ENCODE data around the gene HSP90AB1. TPM values are rescaled to one million over a fixed set of nuclear protein-coding genes. Genes with fewer than 3 reads are reported as not detected.

Gene HSP90AB1
- polyA plus RNA-seq, 1 donor, result 991 TPM

DNA sequence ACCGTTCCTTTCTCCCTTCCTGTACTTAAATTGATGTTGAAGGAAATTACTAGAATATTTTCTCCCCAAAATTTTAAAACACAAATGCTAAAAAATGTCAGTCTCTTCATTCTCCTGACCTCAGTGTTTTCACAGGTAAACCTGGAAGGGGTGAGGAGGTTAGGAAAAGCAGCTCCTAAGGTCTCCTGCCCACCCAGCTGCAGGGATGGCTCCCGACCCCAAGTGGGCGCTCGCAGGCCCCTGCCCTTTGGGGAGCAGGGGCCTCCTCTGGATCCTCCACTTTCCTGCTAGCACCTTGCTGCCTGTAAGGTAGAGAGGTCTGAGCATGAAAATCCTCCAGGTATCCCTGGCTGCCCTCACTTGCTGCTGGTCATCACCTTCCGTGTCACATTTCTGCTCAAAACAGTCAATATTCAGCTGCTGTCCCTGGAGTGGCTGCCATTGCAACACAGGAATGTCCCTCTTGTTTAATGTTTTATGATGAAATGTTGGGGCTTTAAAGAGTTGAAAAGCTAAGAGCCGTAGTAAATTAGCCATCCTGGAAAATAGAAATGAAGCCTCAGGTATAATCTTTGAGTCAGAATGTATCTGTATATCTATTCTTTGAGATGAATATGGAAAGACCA, 10.9 kb upstream of the HSP90AB1 start:
- no peak for DNase-seq (ENCODE audit: low read depth)

GRCh38 chr6:44237021-44237812, 9.7 kb upstream of the HSP90AB1 start:
- DNase-seq (ENCODE audit: low read depth), result no peak

DNA sequence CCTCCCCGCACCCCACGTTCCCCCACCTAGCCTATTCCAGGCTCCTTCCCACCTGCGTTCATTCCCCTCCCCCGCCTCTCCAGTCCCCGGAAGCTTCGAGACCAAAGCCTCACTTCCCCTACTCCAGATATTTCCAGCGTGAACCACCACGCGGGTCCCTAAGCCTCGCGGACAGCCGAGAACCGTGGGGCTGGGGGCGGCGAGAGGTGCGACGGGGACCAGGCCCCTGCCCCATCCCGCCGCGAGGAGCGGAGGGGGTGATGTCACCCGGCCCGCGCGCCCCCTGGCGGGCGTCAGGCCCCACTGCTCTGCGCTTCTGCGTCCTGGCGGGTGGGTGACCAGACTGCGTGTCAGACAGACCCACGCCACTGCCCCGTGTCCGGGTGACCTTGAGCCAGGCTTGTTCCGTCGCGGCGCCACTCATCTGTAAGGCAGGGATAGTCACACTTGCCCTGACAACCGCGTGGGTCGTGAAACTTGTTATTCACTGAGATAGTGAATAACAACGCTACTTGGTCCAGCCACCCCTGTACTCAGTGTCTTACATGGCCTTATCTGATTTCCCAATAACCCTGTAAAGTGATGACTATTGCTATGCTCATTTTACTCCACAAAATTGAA, 9.0 kb upstream of the HSP90AB1 start:
- no peak for DNase-seq (ENCODE audit: low read depth)

GRCh38 chr6:44238687-44239350, 8.1 kb upstream of the HSP90AB1 start:
- no peak for DNase-seq (ENCODE audit: low read depth)

DNA sequence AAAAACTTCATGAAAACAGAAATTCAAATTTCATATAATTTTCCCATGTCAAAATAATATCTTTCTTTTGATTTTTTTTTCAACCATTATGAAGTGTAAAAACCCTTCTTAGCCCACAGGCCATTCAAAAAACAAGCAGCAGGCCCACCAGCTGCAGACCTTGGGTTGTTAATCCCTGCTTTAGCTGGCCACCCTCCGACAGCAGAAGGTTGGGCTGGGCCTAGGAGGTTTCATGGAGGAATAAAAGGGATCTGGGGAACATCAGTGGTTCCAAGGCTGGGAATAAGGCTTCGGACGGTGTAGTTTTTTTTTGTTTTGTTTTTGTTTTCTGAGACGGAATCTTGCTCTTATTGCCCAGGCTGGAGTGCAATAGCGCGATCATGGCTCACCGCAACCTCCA, 3.6 kb upstream of the HSP90AB1 start:
- DNase-seq (ENCODE audit: low read depth), result no peak

DNA sequence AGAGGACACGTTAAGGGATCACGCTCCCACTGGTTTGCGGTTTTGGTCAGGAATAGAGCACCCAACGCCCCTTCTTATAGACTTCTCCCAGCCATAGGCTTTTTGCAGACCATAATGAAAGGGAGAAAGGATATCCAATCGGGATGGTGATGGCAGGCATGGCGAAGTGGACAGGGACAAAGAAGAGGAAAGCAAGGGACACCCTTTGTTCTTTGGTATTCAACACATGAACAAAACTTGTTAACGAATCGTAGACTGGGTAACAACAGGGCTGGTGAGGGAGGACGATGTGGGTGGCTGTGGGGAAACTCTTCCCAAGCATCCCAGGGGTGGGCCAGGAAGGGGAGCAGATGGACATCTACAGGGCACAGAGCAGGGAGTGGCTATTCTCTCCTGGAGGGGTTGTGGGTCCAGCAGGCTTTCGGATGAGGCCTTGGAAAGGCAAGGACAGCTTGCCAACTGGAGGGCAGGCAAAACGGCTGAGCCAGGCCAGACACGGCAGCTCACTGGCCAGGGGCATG, 1.4 kb upstream of the HSP90AB1 start:
- DNase-seq (ENCODE audit: low read depth), result no peak

- no peak for DNase-seq (ENCODE audit: low read depth)
Observed at GRCh38 chr6:44245912-44246662, 814 bp upstream of the HSP90AB1 start.

- DNase-seq (ENCODE audit: low read depth), result no peak
Observed at GRCh38 chr6:44247338-44248302, 719 bp downstream of the HSP90AB1 start.

- DNase-seq (ENCODE audit: low read depth), result no peak
Observed at GRCh38 chr6:44248579-44248978, 1.7 kb downstream of the HSP90AB1 start.

GRCh38 chr6:44249082-44249748, 2.3 kb downstream of the HSP90AB1 start:
- no peak for DNase-seq (ENCODE audit: low read depth)

- DNase-seq (ENCODE audit: low read depth), result no peak
Observed at GRCh38 chr6:44250067-44250717, 3.3 kb downstream of the HSP90AB1 start.

DNA sequence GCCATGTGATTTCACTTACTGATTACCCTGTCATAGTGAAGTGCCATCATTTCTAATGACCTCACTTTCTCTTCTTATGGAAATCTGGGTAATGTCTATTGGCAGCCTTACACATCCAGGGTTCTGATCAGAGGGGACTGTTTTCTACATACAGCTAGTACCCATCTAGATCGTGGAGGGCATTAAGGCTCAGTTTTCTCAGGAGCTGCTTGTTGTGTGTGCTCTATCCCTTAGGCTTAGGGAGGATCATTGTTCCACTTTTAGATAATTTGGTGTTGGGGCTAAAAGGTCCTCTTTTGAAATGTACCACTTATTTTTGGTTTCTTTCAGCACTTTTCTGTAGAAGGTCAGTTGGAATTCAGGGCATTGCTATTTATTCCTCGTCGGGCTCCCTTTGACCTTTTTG, 3.8 kb downstream of the HSP90AB1 start:
- DNase-seq (ENCODE audit: low read depth), result no peak

DNA sequence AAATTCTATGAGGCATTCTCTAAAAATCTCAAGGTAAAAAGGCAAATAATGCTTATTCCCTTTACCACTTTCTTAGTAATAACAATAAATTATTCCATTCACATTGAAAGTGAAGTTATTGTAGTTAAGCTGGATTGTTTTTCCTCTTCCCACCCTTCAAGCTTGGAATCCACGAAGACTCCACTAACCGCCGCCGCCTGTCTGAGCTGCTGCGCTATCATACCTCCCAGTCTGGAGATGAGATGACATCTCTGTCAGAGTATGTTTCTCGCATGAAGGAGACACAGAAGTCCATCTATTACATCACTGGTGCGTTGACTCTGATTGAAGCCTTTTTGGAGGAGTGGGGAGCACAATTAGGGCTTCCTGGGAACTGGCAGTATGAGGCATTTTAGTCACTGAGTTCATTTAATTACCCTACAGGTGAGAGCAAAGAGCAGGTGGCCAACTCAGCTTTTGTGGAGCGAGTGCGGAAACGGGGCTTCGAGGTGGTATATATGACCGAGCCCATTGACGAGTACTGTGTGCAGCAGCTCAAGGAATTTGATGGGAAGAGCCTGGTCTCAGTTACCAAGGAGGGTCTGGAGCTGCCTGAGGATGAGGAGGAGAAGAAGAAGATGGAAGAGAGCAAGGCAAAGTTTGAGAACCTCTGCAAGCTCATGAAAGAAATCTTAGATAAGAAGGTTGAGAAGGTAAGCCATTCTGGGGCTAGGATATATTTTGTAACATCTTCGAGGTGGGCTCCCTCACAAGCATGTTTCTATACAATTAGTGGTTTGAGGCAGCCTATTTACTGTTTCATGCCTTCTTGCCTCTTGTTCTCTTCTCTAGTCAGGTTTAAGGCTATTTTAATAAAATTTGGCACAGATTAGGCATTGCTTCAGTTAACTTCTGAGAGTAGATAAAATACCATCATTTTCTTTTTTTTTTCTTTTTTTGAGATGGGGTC, 4.9 kb downstream of the HSP90AB1 start:
- DNase-seq (ENCODE audit: low read depth), result no peak

- DNase-seq (ENCODE audit: low read depth), result no peak
Observed at GRCh38 chr6:44253307-44254101, 6.6 kb downstream of the HSP90AB1 start.

DNA sequence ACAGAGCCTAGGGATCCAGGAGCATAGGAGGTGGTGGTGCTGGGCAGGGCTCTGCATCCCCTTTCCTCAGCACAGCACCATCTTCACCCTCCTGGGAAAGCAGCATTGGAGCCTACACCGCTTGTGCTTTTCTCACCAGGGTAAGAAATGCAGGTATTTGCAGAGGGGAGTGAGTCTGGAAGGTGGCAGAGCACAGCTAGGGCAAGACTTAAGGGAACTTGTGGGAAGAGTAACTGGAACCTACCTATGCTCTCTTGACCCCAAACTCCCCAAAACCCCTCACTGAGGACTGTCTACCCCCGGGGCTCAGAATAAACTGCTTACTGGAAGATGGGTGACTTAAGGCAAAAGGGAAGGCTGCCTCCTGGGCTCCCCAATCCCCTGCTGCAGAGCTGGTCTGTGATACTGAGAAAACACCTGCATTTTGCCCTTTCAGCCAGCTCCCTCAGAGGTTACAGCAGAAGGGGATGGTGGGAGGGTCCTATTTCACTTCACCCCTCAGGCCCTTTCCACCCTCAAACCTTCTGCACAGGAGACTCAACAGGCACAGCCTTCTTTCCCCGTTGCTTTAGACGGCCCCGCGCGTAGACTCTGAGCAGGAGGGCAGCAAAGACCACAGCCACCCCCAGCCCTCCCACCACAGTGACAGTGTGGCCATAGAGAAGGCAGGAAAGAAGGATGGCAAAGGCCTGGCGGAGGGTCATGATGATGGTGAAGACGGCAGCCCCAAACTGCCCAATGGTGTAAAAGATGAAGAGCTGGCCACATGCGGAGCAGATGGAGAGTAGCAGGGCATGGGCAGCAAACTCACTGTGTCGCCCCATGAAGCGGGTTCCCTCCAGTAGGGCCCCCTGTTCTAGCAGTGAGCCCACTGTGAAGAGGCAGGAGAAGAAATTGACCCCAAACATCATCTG, 7.5 kb downstream of the HSP90AB1 start:
- no peak for DNase-seq (ENCODE audit: low read depth)
